ENCODE data around the gene RABL6.

The RABL6 gene

GRCh38 chr9:136761545-136761981 lies 46.2 kb upstream of the RABL6 start:
- Histone ChIP-seq H3K4me1 (peaks cover 0 to 10% (median 2%) of the 10 kb centered on the region in 4 donors), H3K36me3 (no peaks in the 10 kb centered on the region), H3K27me3 (peaks cover 0 to 86% of the 10 kb centered on the region in 2 donors), H3K9me3 (no peaks in the 10 kb centered on the region), H3K4me3 (no peak overlapping the region), H3K27ac (no peak overlapping the region)
- intact Hi-C loops (cut with DNase I; ENCODE audit: low total_unique reads): no loop called here
- DNase-seq: no peak
- no peak for TF ChIP-seq CTCF (IDR thresholded peaks at IDR 0.05)

- Histone ChIP-seq H3K27ac (no peak overlapping the region), H3K27me3 (peaks cover 0 to 86% of the 10 kb centered on the region in 2 donors), H3K36me3 (no peaks in the 10 kb centered on the region), H3K9me3 (no peaks in the 10 kb centered on the region), H3K4me1 (peaks cover 0 to 10% (median 2%) of the 10 kb centered on the region in 4 donors), H3K4me3 (no peak overlapping the region)
- DNase-seq: no peak
- intact Hi-C loops (cut with DNase I; ENCODE audit: low total_unique reads): no loop called here
- no peak for TF ChIP-seq CTCF (IDR thresholded peaks at IDR 0.05)
Observed at GRCh38 chr9:136762221-136762691, 45.5 kb upstream of the RABL6 start.

GRCh38 chr9:136762915-136763648 lies 44.7 kb upstream of the RABL6 start:
- DNase-seq: peak in 1 of 2 donors; percentile 51

GRCh38 chr9:136763649-136764035 lies 44.1 kb upstream of the RABL6 start:
- no peak for TF ChIP-seq CTCF (IDR thresholded peaks at IDR 0.05)

More at GRCh38 chr9:136762915-136763648, 44.7 kb upstream of the RABL6 start:
- Histone ChIP-seq H3K9me3 (no peaks in the 10 kb centered on the region), H3K27ac (no peak overlapping the region), H3K36me3 (no peaks in the 10 kb centered on the region), H3K4me3 (no peak overlapping the region), H3K27me3 (peaks cover 0 to 86% of the 10 kb centered on the region in 2 donors), H3K4me1 (peaks cover 0 to 10% (median 2%) of the 10 kb centered on the region in 4 donors)
- intact Hi-C loops (cut with DNase I; ENCODE audit: low total_unique reads): no loop called here
- TF ChIP-seq CTCF (IDR thresholded peaks at IDR 0.05): no peak

GRCh38 chr9:136764301-136764891 lies 43.4 kb upstream of the RABL6 start, which contains the start of gene LCN15:
LCN15 (minus strand) TSS chr9:136764518; CDS start chr9:136764488, 30 bp downstream.
- no peaks in the 10 kb centered on the region for H3K36me3 ChIP-seq
- no peaks in the 10 kb centered on the region for H3K9me3 ChIP-seq
- no peak for TF ChIP-seq CTCF (IDR thresholded peaks at IDR 0.05)
- intact Hi-C loops (cut with DNase I; ENCODE audit: low total_unique reads): no loop called here
- DNase-seq: peak in 1 of 2 donors; percentile 56
- peaks cover 0 to 77% of the 10 kb centered on the region in 2 donors for H3K27me3 ChIP-seq
- peaks cover 0 to 10% (median 2%) of the 10 kb centered on the region in 4 donors for H3K4me1 ChIP-seq
- no peak within 1 kb of the TSS for H3K27ac ChIP-seq
- H3K4me3 ChIP-seq: no peak within 1 kb of the TSS

More at GRCh38 chr9:136763649-136764035, 44.1 kb upstream of the RABL6 start:
- Histone ChIP-seq H3K9me3 (no peaks in the 10 kb centered on the region), H3K36me3 (no peaks in the 10 kb centered on the region), H3K4me1 (peaks cover 0 to 10% (median 2%) of the 10 kb centered on the region in 4 donors), H3K27me3 (peaks cover 0 to 84% of the 10 kb centered on the region in 2 donors), H3K4me3 (no peak overlapping the region), H3K27ac (no peak overlapping the region)
- intact Hi-C loops (cut with DNase I; ENCODE audit: low total_unique reads): no loop called here
- peak in 1 of 2 donors; percentile 52 for DNase-seq
